MM.1S (cell line): ENCODE data around the gene MME.

ENCODE experiments used
- DNase-seq: peaks from one replicate; pipeline ENCODE4 v3.0.0-alpha.2; 2015
- H2AFZ ChIP-seq: fragments of 300-600 bp; sonication (generic); 2 replicates; pipeline ENCODE4 v1.6.0; 2016; ENCODE audit warnings: antibody characterized with exemption, low read length
- H3F3A ChIP-seq: fragments of 300-600 bp; sonication (generic); 2 replicates; pipeline ENCODE4 v1.6.1; 2016; ENCODE audit warnings: mild to moderate bottlenecking, antibody characterized with exemption, low read length, moderate library complexity, mixed read lengths; ENCODE audit not compliant: insufficient read depth
- H3K27ac ChIP-seq: fragments of 300-600 bp; sonication (generic); 2 replicates; pipeline ENCODE4 v1.5.1; 2016; ENCODE audit warnings: mild to moderate bottlenecking, low read length
- H3K27me3 ChIP-seq: fragments of 300-600 bp; sonication (generic); replicated peaks from 2 replicates; pipeline ENCODE4 v1.6.0; 2016; ENCODE audit warnings: low read length; ENCODE audit not compliant: insufficient read depth
- H3K36me3 ChIP-seq: fragments of 300-600 bp; sonication (generic); replicated peaks from 2 replicates; pipeline ENCODE4 v1.6.1; 2016; ENCODE audit warnings: mild to moderate bottlenecking, low read length, mixed read lengths; ENCODE audit not compliant: insufficient read depth
- H3K4me1 ChIP-seq: fragments of 300-600 bp; sonication (generic); 2 replicates; pipeline ENCODE4 v1.6.1; 2016; ENCODE audit warnings: low read length, mixed read lengths
- H3K4me2 ChIP-seq: fragments of 300-600 bp; sonication (generic); 2 replicates; pipeline ENCODE4 v1.6.0; 2016; ENCODE audit warnings: low read depth, low read length
- H3K4me3 ChIP-seq: fragments of 300-600 bp; sonication (generic); 2 replicates; pipeline ENCODE4 v1.5.1; 2016; ENCODE audit warnings: low read length, mixed read lengths
- H3K79me2 ChIP-seq: fragments of 300-600 bp; sonication (generic); 2 replicates; pipeline ENCODE4 v1.6.1; 2016; ENCODE audit warnings: mixed run types, low read length, mixed read lengths
- H3K9ac ChIP-seq: fragments of 300-600 bp; sonication (generic); 2 replicates; pipeline ENCODE4 v1.6.1; 2016; ENCODE audit warnings: low read length, mixed read lengths
- H3K9me2 ChIP-seq: fragments of 300-600 bp; sonication (generic); replicated peaks from 2 replicates; pipeline ENCODE4 v1.6.1; 2016; ENCODE audit warnings: mild to moderate bottlenecking, low read length, mixed read lengths; ENCODE audit not compliant: insufficient read depth
- H3K9me3 ChIP-seq: fragments of 300-600 bp; sonication (generic); replicated peaks from 2 replicates; pipeline ENCODE4 v1.6.1; 2016; ENCODE audit warnings: mild to moderate bottlenecking, low read length, mixed read lengths; ENCODE audit not compliant: insufficient read depth
- H4K20me1 ChIP-seq: fragments of 300-600 bp; sonication (generic); 2 replicates; pipeline ENCODE4 v1.6.1; 2016; ENCODE audit warnings: mild to moderate bottlenecking, low read length, moderate library complexity, mixed read lengths; ENCODE audit not compliant: insufficient read depth
- CTCF ChIP-seq: fragments of 300-600 bp; sonication (generic); IDR thresholded peaks from 2 replicates; pipeline ENCODE4 v1.5.1; 2016; ENCODE audit warnings: antibody characterized with exemption, low read length, mixed read lengths
- EZH2 ChIP-seq: fragments of 300-600 bp; sonication (generic); optimal IDR thresholded peaks from 2 replicates; pipeline ENCODE3; 2017; ENCODE audit warnings: low read depth, mild to moderate bottlenecking, antibody characterized with exemption, low read length, mixed read lengths
- EZH2phosphoT487 ChIP-seq: fragments of 300-600 bp; sonication (generic); IDR thresholded peaks from 2 replicates; pipeline ENCODE4 v1.6.1; 2018; ENCODE audit warnings: antibody characterized with exemption, low read length

MME gene

DNA sequence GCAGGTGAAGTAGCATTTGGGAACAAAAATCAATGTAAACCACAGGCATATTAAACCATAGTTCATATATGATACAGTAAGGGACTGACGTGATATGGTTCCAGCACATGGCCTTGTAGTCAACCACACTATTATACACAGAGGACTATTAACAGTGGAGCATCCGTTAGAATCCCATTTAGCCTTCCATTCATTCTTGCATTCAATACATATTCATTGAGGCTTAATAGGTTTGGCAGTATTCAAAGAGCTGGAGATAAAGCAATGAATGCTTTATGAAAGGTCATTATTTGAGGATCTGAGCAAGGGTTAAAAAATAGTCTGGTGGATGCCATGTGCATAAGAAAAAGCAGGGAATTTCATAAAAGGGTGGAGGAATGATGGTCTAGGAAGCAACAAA lies 89.1 kb downstream of the MME start:
- TF ChIP-seq CTCF (no peak), EZH2phosphoT487 (no peak), EZH2 (no peak)
- no peak overlapping the region for H2AFZ ChIP-seq
- H3K9me2 ChIP-seq, result no peaks in the 10 kb centered on the region
- DNase-seq, result no peak
- H3K27me3 ChIP-seq, result no peaks in the 10 kb centered on the region
- no peaks in the 10 kb centered on the region for H3K4me1 ChIP-seq
- no peak overlapping the region for H3K4me3 ChIP-seq
- H3K9me3 ChIP-seq, result no peaks in the 10 kb centered on the region
- no peak overlapping the region for H3K27ac ChIP-seq
- no peaks in the 10 kb centered on the region for H4K20me1 ChIP-seq
- no peak overlapping the region for H3K4me2 ChIP-seq
- H3K36me3 ChIP-seq, result no peaks in the 10 kb centered on the region
- no peaks in the 10 kb centered on the region for H3K79me2 ChIP-seq
- no peaks in the 10 kb centered on the region for H3F3A ChIP-seq
- H3K9ac ChIP-seq, result no peak overlapping the region

GRCh38 chr3:155173771-155174170 lies 93.7 kb downstream of the MME start:
- no peaks in the 10 kb centered on the region for H3K9me3 ChIP-seq
- H3K4me1 ChIP-seq, result no peaks in the 10 kb centered on the region
- no peak overlapping the region for H3K4me2 ChIP-seq
- no peaks in the 10 kb centered on the region for H4K20me1 ChIP-seq
- no peak overlapping the region for H3K4me3 ChIP-seq
- H3F3A ChIP-seq, result no peaks in the 10 kb centered on the region
- no peaks in the 10 kb centered on the region for H3K79me2 ChIP-seq
- no peak overlapping the region for H3K9ac ChIP-seq
- no peaks in the 10 kb centered on the region for H3K27me3 ChIP-seq
- H3K36me3 ChIP-seq, result no peaks in the 10 kb centered on the region
- DNase-seq, result no peak
- H3K27ac ChIP-seq, result no peak overlapping the region
- no peak overlapping the region for H2AFZ ChIP-seq
- TF ChIP-seq EZH2 (no peak), EZH2phosphoT487 (no peak), CTCF (no peak)
- no peaks in the 10 kb centered on the region for H3K9me2 ChIP-seq

GRCh38 chr3:155178810-155179436 lies 98.8 kb downstream of the MME start:
- Histone ChIP-seq H3K4me2 (no peak overlapping the region), H4K20me1 (no peaks in the 10 kb centered on the region), H3K9me3 (no peaks in the 10 kb centered on the region), H2AFZ (no peak overlapping the region), H3F3A (0 out of 2 replicates have a peak, but pooled peaks cover 4% of the 10 kb centered on the region), H3K4me1 (peaks cover 5% of the 10 kb centered on the region), H3K4me3 (no peak overlapping the region), H3K27me3 (no peaks in the 10 kb centered on the region), H3K36me3 (no peaks in the 10 kb centered on the region), H3K79me2 (no peaks in the 10 kb centered on the region), H3K27ac (no peak overlapping the region), H3K9ac (no peak overlapping the region), H3K9me2 (no peaks in the 10 kb centered on the region)
- TF ChIP-seq EZH2, result no peak
- no peak for TF ChIP-seq EZH2phosphoT487
- TF ChIP-seq CTCF, result no peak
- DNase-seq, result no peak
